Naive thymus-derived CD4-positive, alpha-beta T cell (primary cell): ENCODE data around the gene MLLT10. TPM values are rescaled to one million over a fixed set of nuclear protein-coding genes. Genes with fewer than 3 reads are reported as not detected.

Source experiments
- ATAC-seq: fragments of 150-1000 bp; cut with Tn5 transposase; 2 replicates; pipeline ENCODE4 v1.10.0; 2021; ENCODE audit warnings: mild to moderate bottlenecking, moderate library complexity
- CTCF ChIA-PET: fragments of 350-600 bp; sonication (Branson Sonifier 250); formaldehyde crosslinking; loops from one replicate; lab custom pipeline; 2021; ENCODE audit warnings: antibody characterized with exemption; lab: Charles Lee
- POLR2A ChIA-PET: fragments of 350-600 bp; sonication (Branson Sonifier 250); formaldehyde crosslinking; loops from one replicate; lab custom pipeline; 2021; ENCODE audit warnings: antibody characterized with exemption, inconsistent platforms; lab: Charles Lee
- DNase-seq, 9 donors: peaks; one replicate each; pipeline versions ENCODE4 v3.0.0 to v3.0.0-alpha.2; 2020 to 2022; ENCODE audit warnings: mixed read lengths in 1 of 9
- H3K27ac ChIP-seq: one replicate; pipeline ENCODE4 v1.7.0; 2013; ENCODE audit warnings: mild to moderate bottlenecking, low read depth, low read length, moderate library complexity
- H3K27me3 ChIP-seq, 2 donors: one replicate each; pipeline ENCODE4 v1.7.0; 2013; ENCODE audit warnings: low read length in 2 of 2, mild to moderate bottlenecking in 2 of 2, moderate library complexity in 2 of 2; ENCODE audit not compliant: control insufficient read depth in 2 of 2, insufficient read depth in 2 of 2
- H3K36me3 ChIP-seq, 3 experiments: 1 replicate in 2 of 3; 2 replicates in 1 of 3; pipeline ENCODE4 v1.7.0; 2013; ENCODE audit warnings: low read length in 3 of 3, mild to moderate bottlenecking in 3 of 3, moderate library complexity in 1 of 3; ENCODE audit not compliant: insufficient read depth in 3 of 3, control insufficient read depth in 2 of 3
- H3K4me1 ChIP-seq, 2 donors: one replicate each; pipeline ENCODE4 v1.7.0; 2013; ENCODE audit warnings: low read length in 2 of 2, mild to moderate bottlenecking in 2 of 2, moderate library complexity in 1 of 2; ENCODE audit not compliant: control insufficient read depth in 2 of 2, insufficient read depth in 2 of 2
- H3K4me3 ChIP-seq: 2 replicates; pipeline ENCODE4 v1.7.0; 2013; ENCODE audit warnings: mild to moderate bottlenecking, low read length
- H3K9me3 ChIP-seq, 3 experiments: 1 replicate in 2 of 3; 2 replicates in 1 of 3; pipeline ENCODE4 v1.7.0; 2013; ENCODE audit warnings: low read length in 3 of 3; ENCODE audit not compliant: control insufficient read depth in 2 of 3
- H3K27ac Mint-ChIP-seq, 9 donors: one replicate each; pipeline ENCODE4 v1.8.0; 2020 to 2022; ENCODE audit warnings: mixed read lengths in 9 of 9, mild to moderate bottlenecking in 8 of 9, moderate library complexity in 5 of 9, inconsistent platforms in 2 of 9
- H3K27me3 Mint-ChIP-seq, 5 donors: one replicate each; pipeline ENCODE4 v1.8.0; 2021 to 2022; ENCODE audit warnings: mixed read lengths in 5 of 5, mild to moderate bottlenecking in 1 of 5
- H3K36me3 Mint-ChIP-seq, 5 donors: one replicate each; pipeline ENCODE4 v1.8.0; 2020 to 2022; ENCODE audit warnings: mixed read lengths in 5 of 5, mild to moderate bottlenecking in 3 of 5, inconsistent platforms in 1 of 5
- H3K4me1 Mint-ChIP-seq, 7 donors: one replicate each; pipeline ENCODE4 v1.8.0; 2020 to 2022; ENCODE audit warnings: mixed read lengths in 7 of 7, mild to moderate bottlenecking in 3 of 7, inconsistent platforms in 1 of 7
- H3K4me3 Mint-ChIP-seq, 10 donors: one replicate each; pipeline ENCODE4 v1.8.0; 2020 to 2022; ENCODE audit warnings: mild to moderate bottlenecking in 10 of 10, mixed read lengths in 10 of 10, moderate library complexity in 6 of 10, inconsistent platforms in 2 of 10
- H3K9me3 Mint-ChIP-seq, 11 donors: one replicate each; pipeline ENCODE4 v1.8.0; 2020 to 2022; ENCODE audit warnings: mixed read lengths in 11 of 11, mild to moderate bottlenecking in 4 of 11, inconsistent platforms in 1 of 11, moderate library complexity in 1 of 11
- intact Hi-C, 2 donors: fragments of 100-400 bp; cut with micrococcal nuclease; formaldehyde crosslinking; loops; one replicate each; pipeline ENCODE4 v1.15.1; 2023
- polyA plus RNA-seq, 2 donors: library from polyadenylated mRNA; unstranded; fragments of 300-500 nt; fragmentation: Illumina TruSeq; gene quantifications; one replicate each; pipeline ENCODE4 v1.2.3, GENCODE V29; 2021
- total RNA-seq, 6 experiments: library from RNA in 5 of 6; stranded (reverse) in 5 of 6; gene quantifications; 1 replicate in 5 of 6; 2 replicates in 1 of 6; pipeline ENCODE4 v1.2.3 and lab custom pipeline; 2021 to 2026

Gene MLLT10
- total RNA-seq (10 to 100 TPM; 50.0 to 74.2 (median 67.9) TPM), polyA plus RNA-seq (1 to 10 TPM; 6.0 to 8.8 TPM), total RNA-seq (lab: John Stamatoyannopoulos, UW) (86.3 reads per million, percentile 82 among the genes with 10 or more reads in this experiment)

DNA sequence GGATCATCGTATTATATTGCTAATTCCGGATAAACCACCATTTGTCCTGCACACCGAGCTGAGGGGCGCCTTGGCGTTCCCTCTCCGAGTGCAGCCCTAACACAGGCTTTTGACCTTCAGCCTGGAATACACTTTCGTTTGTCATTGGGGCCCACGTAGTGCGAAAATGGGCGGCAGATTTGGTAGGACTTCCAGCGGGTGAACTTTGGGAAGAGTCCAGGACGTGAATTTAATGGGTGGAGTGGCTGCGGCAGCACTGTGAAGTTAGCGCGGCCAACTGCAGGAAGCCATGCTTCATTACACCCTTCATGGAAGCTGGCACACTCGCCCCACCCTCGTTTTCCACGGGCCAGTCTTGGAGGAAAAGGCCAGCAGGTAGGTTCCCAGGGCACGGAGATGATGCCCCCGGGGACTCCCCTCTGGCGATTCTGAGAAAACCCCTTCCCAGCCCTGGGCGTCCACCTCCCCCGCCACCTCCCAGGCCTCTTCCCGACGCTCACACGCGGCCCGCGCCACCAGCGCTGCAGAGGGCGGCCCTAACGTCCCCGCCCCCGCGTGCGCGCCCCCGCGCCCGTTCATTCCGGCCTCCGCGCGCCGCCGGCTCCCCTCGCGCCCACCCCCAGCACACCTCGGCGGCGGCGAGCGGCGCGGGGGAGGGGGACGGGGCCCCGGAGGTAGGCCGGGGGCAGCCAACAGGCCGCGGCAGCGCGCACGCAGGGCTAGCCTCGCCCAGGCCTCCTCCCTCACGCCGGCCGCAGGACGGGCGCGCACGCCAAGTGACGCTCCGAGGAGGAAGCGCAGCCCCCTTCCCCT is at the start of gene MLLT10:
MLLT10 (plus strand) TSS at position 766 of the 813 bp plus-strand sequence. CDS start 413 bp downstream, outside the sequence.
- ATAC-seq = peak; percentile 95
- Mint-ChIP-seq H3K4me3 (peak within 1 kb of the TSS; percentile 90 to 98 (median 97)), H3K4me1 (peaks cover 14 to 36% (median 27%) of the 10 kb centered on the region in 7 donors), H3K9me3 (no peaks in the 10 kb centered on the region), H3K36me3 (peaks cover 0 to 6% (median 3%) of the 10 kb centered on the region in 5 donors), H3K27ac (peak within 1 kb of the TSS; percentile 91 to 98 (median 97)), H3K27me3 (peaks cover 0 to 18% (median 0%) of the 10 kb centered on the region in 5 donors)
- H3K27me3 ChIP-seq = no peaks in the 10 kb centered on the region
- H3K27ac ChIP-seq = peak within 1 kb of the TSS; percentile 83
- peaks cover 0 to 2% (median 0%) of the 10 kb centered on the region in 3 experiments for H3K36me3 ChIP-seq
- POLR2A ChIA-PET = interaction anchor here (0.7 to 2.1 kb wide), 8 partner anchors 9 to 903 kb away, joined by 3 to 13 read pairs (median 3); partner anchors contain the start of genes COMMD3 and SKIDA1
- H3K4me1 ChIP-seq = peaks cover 8 to 15% of the 10 kb centered on the region in 2 donors
- peak within 1 kb of the TSS; percentile 81 for H3K4me3 ChIP-seq
- CTCF ChIA-PET = no interaction called here
- intact Hi-C loops = loop anchor here (1.0 to 10.0 kb wide), 18 partner anchors 8 to 1904 kb away; partner anchors contain the start of genes DNAJC1 (in 2 of the 2), SKIDA1 (in 2 of the 2), COMMD3 (in 1 of the 2) and MSRB2 (in 1 of the 2)
- no peaks in the 10 kb centered on the region for H3K9me3 ChIP-seq
- DNase-seq = peak; percentile 90 to 96 (median 94)

DNA sequence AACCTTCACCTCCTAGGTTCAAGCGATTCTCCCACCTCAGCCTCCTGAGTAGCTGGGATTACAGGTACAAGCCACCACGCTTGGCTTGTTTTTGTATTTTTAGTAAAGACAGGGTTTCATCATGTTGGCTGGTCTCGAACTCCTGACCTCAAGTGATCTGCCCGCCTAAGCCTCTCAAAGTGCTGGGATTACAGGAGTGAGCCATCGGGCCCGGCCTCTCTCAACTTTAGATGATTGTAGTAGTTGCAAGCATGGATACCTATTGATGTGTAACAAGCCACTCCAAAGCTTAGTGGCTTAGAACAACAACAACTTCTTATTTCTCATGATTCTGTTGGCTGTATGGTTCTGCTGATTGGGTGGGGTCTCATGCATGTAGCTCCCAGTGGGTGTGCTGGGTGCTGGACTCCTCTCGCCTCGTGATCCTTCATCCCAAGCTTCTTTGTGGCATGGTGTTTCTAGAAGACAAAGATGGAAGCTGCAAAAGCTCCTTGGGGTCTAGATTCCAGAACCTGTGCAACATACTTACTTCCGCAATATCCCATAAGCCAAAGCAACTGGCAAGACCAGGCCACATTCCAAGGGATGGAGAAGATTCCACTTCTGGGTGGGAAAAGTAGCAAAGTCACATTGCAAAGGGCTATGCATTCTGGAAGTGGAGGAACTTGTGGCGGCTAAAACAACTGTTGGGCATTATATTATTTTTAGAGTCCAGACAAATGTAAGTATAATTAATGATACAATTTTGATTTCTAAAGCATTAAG is 46.4 kb upstream of the MLLT10 start:
- Histone ChIP-seq H3K9me3 (no peaks in the 10 kb centered on the region), H3K36me3 (no peaks in the 10 kb centered on the region), H3K27ac (no peak overlapping the region), H3K4me3 (no peak overlapping the region), H3K27me3 (no peaks in the 10 kb centered on the region), H3K4me1 (no peaks in the 10 kb centered on the region)
- H3K4me1 Mint-ChIP-seq = no peaks in the 10 kb centered on the region
- H3K36me3 Mint-ChIP-seq = no peaks in the 10 kb centered on the region
- H3K27ac Mint-ChIP-seq = no peak overlapping the region
- ATAC-seq (no peak), DNase-seq (no peak)
- intact Hi-C loops = no loop called here
- ChIA-PET CTCF (interaction anchor here (0.7 kb wide), 1 partner anchor 1036 kb away, joined by 3 read pairs; no protein-coding TSS in a partner anchor), POLR2A (no interaction called here)
- no peak overlapping the region for H3K4me3 Mint-ChIP-seq
- H3K9me3 Mint-ChIP-seq = no peaks in the 10 kb centered on the region
- peaks cover 14 to 51% (median 17%) of the 10 kb centered on the region in 5 donors for H3K27me3 Mint-ChIP-seq

DNA sequence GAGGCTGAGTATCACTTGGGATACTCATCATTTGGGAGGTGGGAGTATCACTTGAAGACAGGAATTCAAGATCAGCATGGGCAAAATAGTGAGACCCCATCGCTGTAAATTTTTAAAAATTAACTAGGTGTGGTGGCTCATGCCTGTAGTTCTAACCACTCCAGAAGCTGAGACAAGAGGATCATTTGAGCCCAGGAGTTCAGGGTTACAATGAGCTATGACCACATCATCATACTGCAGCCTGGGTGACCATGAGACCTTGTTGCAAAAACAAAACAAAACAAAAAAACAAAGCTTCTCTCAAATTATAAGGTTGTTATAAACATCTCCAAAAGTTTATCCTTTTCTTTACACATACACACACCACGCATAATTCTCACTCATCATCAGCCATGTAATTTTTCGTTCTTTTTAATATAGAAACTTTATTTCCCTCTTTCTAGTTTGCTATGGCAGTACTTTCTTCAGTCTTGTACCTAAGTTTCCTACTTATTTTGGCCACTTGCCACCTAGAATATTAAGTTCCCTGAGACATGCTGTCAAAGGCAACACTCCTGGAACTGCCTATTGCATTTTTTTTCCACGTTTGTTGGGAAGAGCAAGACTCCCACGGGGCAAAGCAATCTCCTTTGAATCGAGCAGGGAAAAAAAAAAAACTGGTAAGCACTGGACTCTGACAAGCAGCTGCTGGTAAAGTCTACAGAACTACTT is 45.6 kb upstream of the MLLT10 start:
- no peak for DNase-seq
- Mint-ChIP-seq H3K27me3 (peaks cover 14 to 59% (median 22%) of the 10 kb centered on the region in 5 donors), H3K4me3 (no peak overlapping the region), H3K9me3 (no peaks in the 10 kb centered on the region), H3K36me3 (no peaks in the 10 kb centered on the region), H3K27ac (no peak overlapping the region), H3K4me1 (no peaks in the 10 kb centered on the region)
- no peaks in the 10 kb centered on the region for H3K9me3 ChIP-seq
- no peaks in the 10 kb centered on the region for H3K4me1 ChIP-seq
- H3K36me3 ChIP-seq = no peaks in the 10 kb centered on the region
- H3K4me3 ChIP-seq = no peak overlapping the region
- H3K27me3 ChIP-seq = no peaks in the 10 kb centered on the region
- ATAC-seq = no peak
- ChIA-PET POLR2A (no interaction called here), CTCF (no interaction called here)
- intact Hi-C loops = no loop called here
- H3K27ac ChIP-seq = no peak overlapping the region

DNA sequence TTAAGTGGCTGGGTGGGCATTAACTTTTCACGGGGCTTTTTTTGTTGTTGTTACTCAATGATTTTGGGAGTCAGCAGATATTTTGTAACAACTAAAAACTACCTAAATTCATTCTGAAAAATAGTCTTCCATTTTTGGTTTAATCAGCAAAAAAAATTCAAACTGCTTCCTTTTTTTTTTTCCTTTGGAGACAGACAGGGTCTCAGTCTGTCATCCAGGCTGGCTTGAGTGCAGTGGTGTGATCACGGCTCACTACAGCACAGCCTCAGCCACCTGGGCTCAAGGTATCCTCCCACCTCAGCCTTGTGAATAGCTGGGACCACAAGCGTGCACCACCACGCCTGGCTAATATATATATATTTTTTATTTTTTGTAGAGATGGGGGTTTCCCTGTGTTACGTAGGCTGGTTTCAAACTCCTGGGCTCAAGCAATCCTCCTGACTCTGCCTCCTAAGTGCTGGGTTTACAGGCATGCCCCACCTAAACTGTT is 45.0 kb upstream of the MLLT10 start:
- DNase-seq = no peak
- H3K27me3 ChIP-seq = no peaks in the 10 kb centered on the region
- peaks cover 0 to 4% (median 2%) of the 10 kb centered on the region in 7 donors for H3K4me1 Mint-ChIP-seq
- H3K9me3 ChIP-seq = no peaks in the 10 kb centered on the region
- no peaks in the 10 kb centered on the region for H3K36me3 ChIP-seq
- no peaks in the 10 kb centered on the region for H3K36me3 Mint-ChIP-seq
- no peak overlapping the region for H3K27ac ChIP-seq
- CTCF ChIA-PET = no interaction called here
- peaks cover 20 to 65% (median 28%) of the 10 kb centered on the region in 5 donors for H3K27me3 Mint-ChIP-seq
- H3K9me3 Mint-ChIP-seq = no peaks in the 10 kb centered on the region
- H3K27ac Mint-ChIP-seq = no peak overlapping the region
- POLR2A ChIA-PET = no interaction called here
- peaks cover 0 to 2% of the 10 kb centered on the region in 2 donors for H3K4me1 ChIP-seq
- intact Hi-C loops = no loop called here
- H3K4me3 ChIP-seq = no peak overlapping the region
- no peak overlapping the region for H3K4me3 Mint-ChIP-seq
- no peak for ATAC-seq

GRCh38 chr10:21490028-21490710 is 43.9 kb upstream of the MLLT10 start:
- Histone ChIP-seq H3K9me3 (no peaks in the 10 kb centered on the region), H3K4me1 (peaks cover 6 to 10% of the 10 kb centered on the region in 2 donors), H3K4me3 (no peak overlapping the region), H3K27me3 (peaks cover 0 to 8% of the 10 kb centered on the region in 2 donors), H3K36me3 (no peaks in the 10 kb centered on the region), H3K27ac (no peak overlapping the region)
- ChIA-PET CTCF (interaction anchor here (0.7 kb wide), 1 partner anchor 816 kb away, joined by 3 read pairs; no protein-coding TSS in a partner anchor), POLR2A (no interaction called here)
- H3K36me3 Mint-ChIP-seq = no peaks in the 10 kb centered on the region
- H3K27me3 Mint-ChIP-seq = peaks cover 26 to 72% (median 34%) of the 10 kb centered on the region in 5 donors
- no peak overlapping the region for H3K4me3 Mint-ChIP-seq
- H3K4me1 Mint-ChIP-seq = peaks cover 1 to 11% (median 9%) of the 10 kb centered on the region in 7 donors
- ATAC-seq (no peak), DNase-seq (no peak)
- no peak overlapping the region for H3K27ac Mint-ChIP-seq
- H3K9me3 Mint-ChIP-seq = peaks cover 0 to 1% (median 0%) of the 10 kb centered on the region in 11 donors
- intact Hi-C loops = loop anchor here (10.0 kb wide), 4 partner anchors 105 to 1085 kb away; no protein-coding TSS in a partner anchor
